ENCODE data around the gene EEF2. TPM values are rescaled to one million over a fixed set of nuclear protein-coding genes. Genes with fewer than 3 reads are reported as not detected.
"Not testable (repeated sequence)": the region's sequence is repeated elsewhere in the genome, so short reads cannot be mapped to it uniquely, and the experiment has no call there.

The EEF2 gene
- total RNA-seq, 1 donor from 2014 or later: 3,162 TPM

DNA sequence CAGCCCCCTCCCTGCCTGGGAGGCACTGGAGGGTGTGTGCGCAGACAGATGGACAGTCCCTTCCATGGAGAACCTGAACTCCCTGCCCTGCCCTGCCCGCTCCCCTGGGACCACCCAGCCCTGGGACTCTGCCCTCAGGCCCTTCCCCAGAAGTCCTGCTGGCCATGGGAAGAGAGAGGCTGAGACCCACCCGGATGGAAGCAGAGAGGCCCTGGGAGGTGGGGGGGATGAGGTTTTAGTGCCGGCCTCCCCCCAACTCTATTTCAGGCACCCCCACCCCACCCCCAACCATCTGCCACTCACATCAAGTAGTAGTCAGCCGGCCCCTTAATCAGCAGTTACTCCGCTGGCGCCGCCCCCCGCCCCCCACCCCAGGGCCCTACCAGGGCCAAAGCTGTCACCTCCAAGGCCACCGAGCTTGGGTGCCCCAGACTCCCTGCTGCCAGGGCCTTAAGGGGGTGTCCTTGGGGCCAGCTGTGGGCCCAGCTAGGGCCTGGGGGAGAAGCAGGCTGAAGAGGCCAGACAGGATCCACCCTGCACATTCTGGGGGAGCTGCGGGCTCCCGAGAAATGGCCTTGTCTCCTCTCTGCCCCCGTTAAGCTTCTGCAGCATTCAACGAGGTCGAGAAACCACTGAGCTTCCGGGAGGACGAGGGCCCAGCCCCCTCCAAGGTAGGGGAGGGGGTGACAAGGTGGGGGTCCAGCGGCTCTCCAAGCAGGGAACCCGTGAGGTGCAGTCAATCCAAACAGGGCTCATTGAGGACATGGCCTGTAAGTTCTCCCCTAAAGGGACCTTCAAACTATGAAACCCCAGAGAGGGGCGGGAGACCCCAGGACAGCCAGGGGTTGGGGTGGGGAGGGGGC, 35.0 kb downstream of the EEF2 start:
- Mint-ChIP-seq H3K4me3 (ENCODE audit: unreplicated experiment) (no peak overlapping the region), H3K9me3 (ENCODE audit: unreplicated experiment) (no peaks in the 10 kb centered on the region), H3K36me3 (ENCODE audit: unreplicated experiment) (peaks cover 3% of the 10 kb centered on the region), H3K4me1 (ENCODE audit: unreplicated experiment) (peaks cover 13% of the 10 kb centered on the region), H3K27me3 (ENCODE audit: unreplicated experiment) (no peaks in the 10 kb centered on the region), H3K27ac (ENCODE audit: unreplicated experiment) (no peak overlapping the region)
- DNase-seq (ENCODE audit: extremely low spot score, unreplicated experiment): no peak
- TF ChIP-seq, protein P1, sequence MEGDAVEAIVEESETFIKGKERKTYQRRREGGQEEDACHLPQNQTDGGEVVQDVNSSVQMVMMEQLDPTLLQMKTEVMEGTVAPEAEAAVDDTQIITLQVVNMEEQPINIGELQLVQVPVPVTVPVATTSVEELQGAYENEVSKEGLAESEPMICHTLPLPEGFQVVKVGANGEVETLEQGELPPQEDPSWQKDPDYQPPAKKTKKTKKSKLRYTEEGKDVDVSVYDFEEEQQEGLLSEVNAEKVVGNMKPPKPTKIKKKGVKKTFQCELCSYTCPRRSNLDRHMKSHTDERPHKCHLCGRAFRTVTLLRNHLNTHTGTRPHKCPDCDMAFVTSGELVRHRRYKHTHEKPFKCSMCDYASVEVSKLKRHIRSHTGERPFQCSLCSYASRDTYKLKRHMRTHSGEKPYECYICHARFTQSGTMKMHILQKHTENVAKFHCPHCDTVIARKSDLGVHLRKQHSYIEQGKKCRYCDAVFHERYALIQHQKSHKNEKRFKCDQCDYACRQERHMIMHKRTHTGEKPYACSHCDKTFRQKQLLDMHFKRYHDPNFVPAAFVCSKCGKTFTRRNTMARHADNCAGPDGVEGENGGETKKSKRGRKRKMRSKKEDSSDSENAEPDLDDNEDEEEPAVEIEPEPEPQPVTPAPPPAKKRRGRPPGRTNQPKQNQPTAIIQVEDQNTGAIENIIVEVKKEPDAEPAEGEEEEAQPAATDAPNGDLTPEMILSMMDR (IDR thresholded peaks at IDR 0.05): no peak

DNA sequence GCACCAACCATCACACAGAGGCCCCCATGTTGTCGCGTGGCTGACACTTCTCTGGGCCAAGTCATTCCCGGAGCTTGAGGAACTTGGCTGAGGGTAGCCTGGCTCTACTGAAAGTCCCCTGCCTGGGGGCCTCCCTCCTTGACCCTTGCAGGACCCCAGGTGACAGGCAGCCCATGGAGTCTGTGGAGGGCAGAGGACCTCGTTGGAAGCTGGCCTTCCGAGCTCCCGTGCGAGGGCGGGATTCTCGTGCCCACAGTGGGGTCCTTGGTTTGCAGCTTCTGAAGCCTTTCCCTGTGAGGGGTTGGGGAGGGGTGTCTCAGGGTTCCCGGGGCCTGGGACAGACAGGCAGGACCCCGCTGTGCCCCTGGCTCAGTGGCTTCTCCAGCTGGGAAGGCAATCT, 36.0 kb downstream of the EEF2 start:
- DNase-seq (ENCODE audit: extremely low spot score, unreplicated experiment): no peak
- no peaks in the 10 kb centered on the region for H3K9me3 Mint-ChIP-seq (ENCODE audit: unreplicated experiment)
- no peak overlapping the region for H3K4me3 Mint-ChIP-seq (ENCODE audit: unreplicated experiment)
- H3K27ac Mint-ChIP-seq (ENCODE audit: unreplicated experiment): no peak overlapping the region
- no peaks in the 10 kb centered on the region for H3K27me3 Mint-ChIP-seq (ENCODE audit: unreplicated experiment)
- TF ChIP-seq, protein P1 (IDR thresholded peaks at IDR 0.05): no peak
- peaks cover 10% of the 10 kb centered on the region for H3K4me1 Mint-ChIP-seq (ENCODE audit: unreplicated experiment)
- H3K36me3 Mint-ChIP-seq (ENCODE audit: unreplicated experiment): no peaks in the 10 kb centered on the region

DNA sequence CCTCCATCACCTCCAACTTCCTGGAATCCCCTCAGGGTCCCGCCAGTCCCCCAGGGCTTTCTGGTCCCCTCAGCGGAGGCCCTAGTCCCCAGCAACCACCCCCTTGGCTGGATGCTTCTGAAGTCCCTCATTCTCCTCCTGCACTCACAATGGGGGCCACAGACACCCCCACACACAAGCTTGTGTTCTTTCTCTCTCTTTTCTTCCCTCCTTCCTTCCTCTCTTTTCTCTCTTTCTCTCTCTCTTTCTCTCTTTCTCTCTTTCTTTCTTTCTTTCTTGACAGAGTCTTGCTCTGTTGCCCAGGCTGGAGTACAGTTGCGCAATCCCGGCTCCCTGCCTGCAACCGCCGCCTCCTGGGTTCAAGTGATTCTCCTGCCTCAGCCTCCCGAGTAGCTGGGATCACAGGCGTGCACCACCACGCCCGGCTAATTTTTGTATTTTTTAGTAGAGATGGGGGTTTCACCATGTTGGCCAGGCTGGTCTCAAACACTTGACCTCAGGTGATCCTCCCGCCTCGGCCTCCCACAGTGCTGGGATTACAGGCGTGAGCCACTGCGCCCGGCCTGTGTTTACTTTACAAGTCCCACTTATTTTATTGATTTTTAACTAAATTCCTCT, 37.8 kb downstream of the EEF2 start:
- not testable (repeated sequence) for H3K4me1 Mint-ChIP-seq (ENCODE audit: unreplicated experiment); H3K36me3 Mint-ChIP-seq (ENCODE audit: unreplicated experiment); H3K4me3 Mint-ChIP-seq (ENCODE audit: unreplicated experiment); DNase-seq (ENCODE audit: extremely low spot score, unreplicated experiment); H3K9me3 Mint-ChIP-seq (ENCODE audit: unreplicated experiment); H3K27ac Mint-ChIP-seq (ENCODE audit: unreplicated experiment); H3K27me3 Mint-ChIP-seq (ENCODE audit: unreplicated experiment)

DNA sequence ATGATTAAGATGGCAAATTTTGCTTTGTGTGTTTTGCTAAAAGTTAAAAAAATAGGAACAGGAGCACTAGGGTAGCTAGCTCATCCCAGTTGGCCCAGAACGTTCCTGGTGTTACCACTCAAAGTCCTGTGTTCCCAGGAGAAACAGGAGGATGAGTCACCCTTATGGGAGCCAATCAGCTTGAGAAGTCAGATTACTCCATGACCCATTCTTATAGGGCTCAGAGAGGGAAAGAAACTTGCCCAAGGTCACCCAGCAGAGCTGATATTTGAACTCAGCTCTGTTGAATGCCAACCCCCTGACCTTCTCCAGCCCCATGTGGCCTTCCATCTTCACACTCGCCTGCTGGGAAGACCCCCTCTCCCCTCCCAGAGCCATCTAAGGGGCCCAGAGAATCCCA, 39.4 kb downstream of the EEF2 start:
- Mint-ChIP-seq H3K4me3 (ENCODE audit: unreplicated experiment) (no peak overlapping the region), H3K36me3 (ENCODE audit: unreplicated experiment) (no peaks in the 10 kb centered on the region), H3K27ac (ENCODE audit: unreplicated experiment) (no peak overlapping the region), H3K4me1 (ENCODE audit: unreplicated experiment) (no peaks in the 10 kb centered on the region), H3K9me3 (ENCODE audit: unreplicated experiment) (no peaks in the 10 kb centered on the region), H3K27me3 (ENCODE audit: unreplicated experiment) (no peaks in the 10 kb centered on the region)
- no peak for DNase-seq (ENCODE audit: extremely low spot score, unreplicated experiment)
- TF ChIP-seq, protein P1 (IDR thresholded peaks at IDR 0.05): no peak

DNA sequence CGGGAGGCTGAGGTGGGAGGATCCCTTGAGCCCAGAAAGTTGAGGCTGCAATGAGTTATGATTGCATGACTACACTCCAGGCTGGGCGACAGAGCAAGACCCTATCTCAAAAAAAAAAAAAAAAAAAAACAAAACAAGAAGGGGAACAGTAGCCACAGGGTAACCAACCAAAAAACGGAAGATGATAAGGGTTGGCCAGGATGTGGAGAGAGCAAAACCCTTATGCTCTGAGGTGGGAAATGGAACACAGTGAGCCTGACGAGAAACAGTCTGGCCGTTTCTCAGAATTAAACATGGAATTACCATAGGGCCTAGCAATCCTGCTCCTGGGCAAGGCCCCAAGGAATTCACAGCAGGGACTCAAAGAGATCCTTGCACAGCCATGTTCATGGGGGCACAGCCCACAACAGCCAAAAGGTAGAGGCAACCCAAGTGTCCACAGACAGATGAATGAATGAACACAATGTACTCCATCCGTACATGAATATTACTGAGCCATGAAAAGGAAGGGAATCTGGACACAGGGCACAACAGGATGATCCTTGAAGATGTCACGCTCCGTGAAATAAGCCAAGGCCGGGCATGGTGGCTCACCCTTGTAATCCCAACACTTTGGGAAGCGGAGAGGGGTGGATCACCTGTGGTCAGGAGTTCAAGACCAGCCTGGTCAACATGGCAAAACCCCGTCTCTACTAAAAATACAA, 41.1 kb downstream of the EEF2 start:
- Mint-ChIP-seq H3K9me3 (ENCODE audit: unreplicated experiment) (no peaks in the 10 kb centered on the region), H3K36me3 (ENCODE audit: unreplicated experiment) (no peaks in the 10 kb centered on the region), H3K4me1 (ENCODE audit: unreplicated experiment) (no peaks in the 10 kb centered on the region), H3K4me3 (ENCODE audit: unreplicated experiment) (no peak overlapping the region), H3K27me3 (ENCODE audit: unreplicated experiment) (no peaks in the 10 kb centered on the region), H3K27ac (ENCODE audit: unreplicated experiment) (no peak overlapping the region)
- DNase-seq (ENCODE audit: extremely low spot score, unreplicated experiment): no peak
- TF ChIP-seq, protein P1 (IDR thresholded peaks at IDR 0.05): no peak
